ENCODE data around the gene TFF2. TPM values are rescaled to one million over a fixed set of nuclear protein-coding genes. Genes with fewer than 3 reads are reported as not detected.
A peak's percentile ranks its signal among the peaks of the same experiment; 100 is the strongest.

The TFF2 gene
- total RNA-seq, 6 donors from 2014 or later = not detected

GRCh38 chr21:42349420-42350317 lies 1.1 kb downstream of the TFF2 start:
- ATAC-seq (ENCODE audit: low FRiP score in 2 of 2) (no peak), DNase-seq (no peak)
- no peaks in the 10 kb centered on the region for H3K36me3 ChIP-seq
- no peaks in the 10 kb centered on the region for H3K27me3 ChIP-seq
- H3K27ac ChIP-seq = no peak overlapping the region
- TF ChIP-seq CTCF (IDR thresholded peaks at IDR 0.05) = no peak
- TF ChIP-seq EP300 (IDR thresholded peaks at IDR 0.05) = no peak
- no peak for TF ChIP-seq POLR2A (IDR thresholded peaks at IDR 0.05)
- no peak for TF ChIP-seq POLR2AphosphoS5 (IDR thresholded peaks at IDR 0.05)
- WGBS, 2 donors = 76 to 86% methylated on average over 6 to 13 of the region's 14 CpGs
- H3K4me1 ChIP-seq = no peaks in the 10 kb centered on the region
- no peaks in the 10 kb centered on the region for H3K9me3 ChIP-seq
- no peak overlapping the region for H3K4me3 ChIP-seq

- WGBS, 2 donors = 75 to 94% methylated on average over 2 of the region's 2 CpGs
- DNase-seq (no peak), ATAC-seq (ENCODE audit: low FRiP score in 2 of 2) (no peak)
- TF ChIP-seq CTCF (IDR thresholded peaks at IDR 0.05) = no peak
- no peak overlapping the region for H3K27ac ChIP-seq
- no peaks in the 10 kb centered on the region for H3K27me3 ChIP-seq
- H3K36me3 ChIP-seq = no peaks in the 10 kb centered on the region
- no peaks in the 10 kb centered on the region for H3K4me1 ChIP-seq
- no peaks in the 10 kb centered on the region for H3K9me3 ChIP-seq
- H3K4me3 ChIP-seq = no peak overlapping the region
Observed at GRCh38 chr21:42348762-42349161, 2.0 kb downstream of the TFF2 start.

- DNase-seq = peak in 1 of 2 donors; percentile 62
- TF ChIP-seq POLR2A (IDR thresholded peaks at IDR 0.05) (no peak), POLR2AphosphoS5 (IDR thresholded peaks at IDR 0.05) (no peak), EP300 (IDR thresholded peaks at IDR 0.05) (no peak), CTCF (IDR thresholded peaks at IDR 0.05) (no peak)
- no peaks in the 10 kb centered on the region for H3K9me3 ChIP-seq
- WGBS, 2 donors = 91 to 92% methylated on average over 21 to 24 of the region's 30 CpGs
- ATAC-seq (ENCODE audit: low FRiP score in 2 of 2) = no peak
- H3K4me3 ChIP-seq = no peak overlapping the region
- no peaks in the 10 kb centered on the region for H3K36me3 ChIP-seq
- H3K4me1 ChIP-seq = no peaks in the 10 kb centered on the region
- H3K27me3 ChIP-seq = no peaks in the 10 kb centered on the region
- H3K27ac ChIP-seq = no peak overlapping the region
Observed at GRCh38 chr21:42347601-42348327, 3.0 kb downstream of the TFF2 start.

GRCh38 chr21:42346866-42347600 lies 3.8 kb downstream of the TFF2 start:
- Histone ChIP-seq H3K27ac (no peak overlapping the region), H3K4me3 (no peak overlapping the region), H3K9me3 (no peaks in the 10 kb centered on the region), H3K4me1 (no peaks in the 10 kb centered on the region), H3K36me3 (no peaks in the 10 kb centered on the region), H3K27me3 (no peaks in the 10 kb centered on the region)
- ATAC-seq (ENCODE audit: low FRiP score in 2 of 2) = no peak
- no peak for TF ChIP-seq CTCF (IDR thresholded peaks at IDR 0.05)
- TF ChIP-seq POLR2AphosphoS5 (IDR thresholded peaks at IDR 0.05) = no peak
- no peak for TF ChIP-seq EP300 (IDR thresholded peaks at IDR 0.05)
- no peak for TF ChIP-seq POLR2A (IDR thresholded peaks at IDR 0.05)
- DNase-seq = no peak
- 89% methylated on average over 24 to 30 of the region's 30 CpGs for WGBS, 2 donors
